Measurements from ENCODE around the gene TM7SF2.

DNA sequence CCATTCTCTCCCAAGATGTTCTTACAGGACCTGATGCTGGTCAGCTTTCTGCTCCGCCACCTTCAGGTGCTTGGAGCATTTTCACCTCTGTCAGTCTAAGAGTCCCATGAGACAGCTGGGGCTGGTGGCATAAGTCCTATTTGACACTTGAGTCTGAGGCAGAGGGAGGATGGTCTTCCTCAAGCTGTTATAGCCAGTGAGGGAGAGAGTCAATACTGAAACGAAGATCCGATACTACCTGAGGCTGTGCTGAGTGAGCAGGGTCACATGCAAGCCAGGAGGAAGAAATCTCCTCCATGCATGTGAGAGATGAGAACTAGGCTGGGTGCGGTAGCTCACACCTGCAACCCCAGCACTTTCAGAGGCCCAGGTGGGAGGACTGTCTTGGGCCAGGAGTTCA lies 22.1 kb upstream of the TM7SF2 start:
- no peak for TF ChIP-seq CTCF (IDR thresholded peaks at IDR 0.05; ENCODE audit: borderline replicate concordance, extremely low read depth, low read length, poor library complexity, severe bottlenecking)
- no peak for TF ChIP-seq EZH2 (IDR thresholded peaks at IDR 0.05; ENCODE audit: borderline replicate concordance, low read depth, low read length, severe bottlenecking)
